Activated B cell treated with CpG ODN at 0.5 μM for 24 hours (primary cell): Measurements from ENCODE around the gene STK40. TPM values are rescaled to one million over a fixed set of nuclear protein-coding genes. Genes with fewer than 3 reads are reported as not detected.

Experiments used
- ATAC-seq: fragments of 200-7000 bp; cut with Tn5 transposase; one replicate; pipeline ENCODE4 v1.10.0; 2021; ENCODE audit warnings: low read depth, mild to moderate bottlenecking, moderate library complexity
- CTCF ChIA-PET: fragments of 350-600 bp; sonication (Branson Sonifier 250); formaldehyde crosslinking; loops from one replicate; lab custom pipeline; 2021; ENCODE audit warnings: antibody characterized with exemption; lab: Charles Lee
- POLR2A ChIA-PET: fragments of 350-600 bp; sonication (Branson Sonifier 250); formaldehyde crosslinking; loops from one replicate; lab custom pipeline; 2021; ENCODE audit warnings: antibody characterized with exemption; lab: Charles Lee
- DNase-seq: peaks from one replicate; pipeline ENCODE4 v3.0.0; 2022
- H3K27ac Mint-ChIP-seq: one replicate; pipeline ENCODE4 v1.8.0; 2020; ENCODE audit warnings: mixed read lengths
- H3K27me3 Mint-ChIP-seq: one replicate; pipeline ENCODE4 v1.8.0; 2021; ENCODE audit warnings: mixed read lengths
- H3K36me3 Mint-ChIP-seq: one replicate; pipeline ENCODE4 v1.8.0; 2021; ENCODE audit warnings: low read depth, mixed read lengths
- H3K4me1 Mint-ChIP-seq: one replicate; pipeline ENCODE4 v1.8.0; 2021; ENCODE audit warnings: mixed read lengths
- H3K4me3 Mint-ChIP-seq: one replicate; pipeline ENCODE4 v1.8.0; 2020; ENCODE audit warnings: mild to moderate bottlenecking, mixed read lengths
- H3K9me3 Mint-ChIP-seq: one replicate; pipeline ENCODE4 v1.8.0; 2020; ENCODE audit warnings: mixed read lengths
- intact Hi-C: fragments of 100-400 bp; cut with micrococcal nuclease; formaldehyde crosslinking; loops from one replicate; pipeline ENCODE4 v1.15.1; 2024
- total RNA-seq: library from RNA; stranded (reverse); gene quantifications from 2 replicates; pipeline ENCODE4 v1.2.3, GENCODE V29; 2022
- TF ChIP-seq, protein P1 (sequence below): fragments of 200-600 bp; IDR thresholded peaks from one replicate; pipeline ENCODE4 v1.8.0; 2022; ENCODE audit warnings: antibody characterized with exemption, mild to moderate bottlenecking

Gene STK40
- total RNA-seq, 1 donor from 2014 or later: 63.7 TPM

DNA sequence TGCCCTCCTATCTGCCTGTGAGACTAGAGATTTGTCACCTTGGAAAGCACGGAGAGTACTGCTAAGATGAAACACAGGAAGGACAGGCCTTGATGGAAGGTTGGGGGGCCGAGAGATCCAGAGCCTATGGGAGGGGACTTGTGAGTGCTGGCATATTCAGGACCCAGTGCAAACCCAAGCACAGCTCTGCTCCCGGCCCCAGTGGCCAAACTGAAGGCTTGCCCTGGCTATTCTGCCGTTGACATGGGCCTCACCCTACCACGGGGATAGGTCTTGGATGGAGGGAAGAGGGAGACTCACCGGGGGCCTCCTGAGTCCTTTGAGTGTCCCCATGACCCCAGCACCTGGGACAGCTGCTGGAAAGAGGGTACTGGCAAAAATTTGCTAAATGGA is 57.6 kb downstream of the STK40 start:
- DNase-seq (no peak), ATAC-seq (no peak)
- Mint-ChIP-seq H3K4me1 (peaks cover 12% of the 10 kb centered on the region), H3K4me3 (no peak overlapping the region), H3K27ac (no peak overlapping the region), H3K27me3 (peaks cover 27% of the 10 kb centered on the region), H3K36me3 (no peaks in the 10 kb centered on the region), H3K9me3 (no peaks in the 10 kb centered on the region)
- ChIA-PET POLR2A (no interaction called here), CTCF (no interaction called here)
- intact Hi-C loops: no loop called here
- TF ChIP-seq, protein P1, sequence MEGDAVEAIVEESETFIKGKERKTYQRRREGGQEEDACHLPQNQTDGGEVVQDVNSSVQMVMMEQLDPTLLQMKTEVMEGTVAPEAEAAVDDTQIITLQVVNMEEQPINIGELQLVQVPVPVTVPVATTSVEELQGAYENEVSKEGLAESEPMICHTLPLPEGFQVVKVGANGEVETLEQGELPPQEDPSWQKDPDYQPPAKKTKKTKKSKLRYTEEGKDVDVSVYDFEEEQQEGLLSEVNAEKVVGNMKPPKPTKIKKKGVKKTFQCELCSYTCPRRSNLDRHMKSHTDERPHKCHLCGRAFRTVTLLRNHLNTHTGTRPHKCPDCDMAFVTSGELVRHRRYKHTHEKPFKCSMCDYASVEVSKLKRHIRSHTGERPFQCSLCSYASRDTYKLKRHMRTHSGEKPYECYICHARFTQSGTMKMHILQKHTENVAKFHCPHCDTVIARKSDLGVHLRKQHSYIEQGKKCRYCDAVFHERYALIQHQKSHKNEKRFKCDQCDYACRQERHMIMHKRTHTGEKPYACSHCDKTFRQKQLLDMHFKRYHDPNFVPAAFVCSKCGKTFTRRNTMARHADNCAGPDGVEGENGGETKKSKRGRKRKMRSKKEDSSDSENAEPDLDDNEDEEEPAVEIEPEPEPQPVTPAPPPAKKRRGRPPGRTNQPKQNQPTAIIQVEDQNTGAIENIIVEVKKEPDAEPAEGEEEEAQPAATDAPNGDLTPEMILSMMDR: no peak

DNA sequence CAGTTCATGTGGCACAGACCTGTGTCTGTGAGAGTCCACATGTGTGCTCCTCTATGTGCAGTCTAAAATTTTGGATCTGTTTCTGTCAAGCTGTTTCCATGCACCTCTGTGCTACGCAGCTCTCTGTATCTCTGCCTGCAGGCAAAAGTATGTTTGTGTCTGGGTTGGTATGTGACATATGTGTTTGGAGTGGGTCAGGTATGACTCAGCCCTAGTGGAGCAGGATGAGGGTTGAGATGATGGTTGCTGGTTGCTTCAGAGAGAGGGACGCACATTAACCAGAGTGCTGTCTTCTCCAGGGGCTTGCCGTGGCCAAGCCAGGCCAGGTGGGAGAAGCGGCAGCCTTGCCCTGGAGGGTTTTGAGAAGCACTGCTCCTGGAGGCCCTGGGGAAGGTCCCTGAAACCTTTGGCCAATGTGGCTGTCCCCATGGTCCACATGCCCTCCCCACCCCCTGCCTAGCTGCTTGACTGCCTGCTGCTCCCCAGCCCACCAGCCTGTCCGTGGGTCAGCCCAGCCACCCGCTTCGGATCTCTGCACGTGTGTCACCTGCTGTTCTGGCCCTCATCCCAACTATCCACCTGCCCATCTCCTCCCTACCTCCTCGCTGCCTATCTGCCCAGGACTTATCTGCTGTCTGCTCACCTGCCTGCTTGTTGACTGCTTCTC is 58.2 kb downstream of the STK40 start:
- ChIA-PET POLR2A (no interaction called here), CTCF (no interaction called here)
- Mint-ChIP-seq H3K4me3 (no peak overlapping the region), H3K36me3 (no peaks in the 10 kb centered on the region), H3K4me1 (peaks cover 15% of the 10 kb centered on the region), H3K27me3 (peaks cover 27% of the 10 kb centered on the region), H3K27ac (no peak overlapping the region), H3K9me3 (no peaks in the 10 kb centered on the region)
- intact Hi-C loops: no loop called here
- ATAC-seq: no peak
- TF ChIP-seq, protein P1: no peak
- no peak for DNase-seq

GRCh38 chr1:36326499-36326898 is 59.2 kb downstream of the STK40 start:
- intact Hi-C loops: no loop called here
- no peak overlapping the region for H3K27ac Mint-ChIP-seq
- H3K27me3 Mint-ChIP-seq: peaks cover 24% of the 10 kb centered on the region
- no peaks in the 10 kb centered on the region for H3K36me3 Mint-ChIP-seq
- H3K9me3 Mint-ChIP-seq: no peaks in the 10 kb centered on the region
- ATAC-seq (no peak), DNase-seq (no peak)
- no peak overlapping the region for H3K4me3 Mint-ChIP-seq
- TF ChIP-seq, protein P1: no peak
- ChIA-PET POLR2A (no interaction called here), CTCF (no interaction called here)
- H3K4me1 Mint-ChIP-seq: peaks cover 21% of the 10 kb centered on the region

DNA sequence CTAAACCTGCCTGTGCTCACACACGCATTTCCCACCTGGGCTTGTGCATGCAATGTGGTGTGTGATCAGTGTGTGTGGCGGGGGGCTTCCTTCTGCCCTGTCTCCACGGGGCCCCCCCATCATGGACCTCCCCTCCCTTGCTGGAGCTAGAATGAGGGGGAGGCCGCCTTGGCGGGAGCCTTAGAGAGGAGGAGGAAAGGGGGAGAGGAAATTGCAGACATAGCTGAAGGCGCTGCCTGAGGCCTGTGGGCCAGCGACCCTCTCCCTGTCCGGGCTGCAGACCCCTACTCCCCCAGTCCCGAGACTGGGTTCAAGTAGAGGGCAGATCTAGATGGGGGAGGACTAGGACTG is 61.4 kb downstream of the STK40 start:
- Mint-ChIP-seq H3K27ac (no peak overlapping the region), H3K9me3 (no peaks in the 10 kb centered on the region), H3K36me3 (no peaks in the 10 kb centered on the region), H3K27me3 (peaks cover 18% of the 10 kb centered on the region), H3K4me1 (peaks cover 32% of the 10 kb centered on the region), H3K4me3 (peak overlapping the region; percentile 76)
- POLR2A ChIA-PET: interaction anchor here (0.7 to 1.6 kb wide), 4 partner anchors 18 to 1241 kb away, joined by 4 to 7 read pairs (median 5); no protein-coding TSS in a partner anchor
- CTCF ChIA-PET: interaction anchor here (0.7 kb wide), 1 partner anchor 24 kb away, joined by 3 read pairs; no protein-coding TSS in a partner anchor
- ATAC-seq: no peak
- TF ChIP-seq, protein P1: no peak
- intact Hi-C loops: no loop called here
- DNase-seq: no peak

- DNase-seq: no peak
- ChIA-PET CTCF (interaction anchor here (0.6 to 1.5 kb wide), 3 partner anchors 23 to 386 kb away, joined by 3 read pairs; no protein-coding TSS in a partner anchor), POLR2A (interaction anchor here (0.7 to 2.9 kb wide), 7 partner anchors 10 to 1240 kb away, joined by 4 to 10 read pairs (median 5); partner anchors contain the start of genes OSCP1 and SH3D21)
- H3K36me3 Mint-ChIP-seq: no peaks in the 10 kb centered on the region
- ATAC-seq: peak; percentile 26
- H3K9me3 Mint-ChIP-seq: no peaks in the 10 kb centered on the region
- intact Hi-C loops: no loop called here
- H3K27me3 Mint-ChIP-seq: peaks cover 18% of the 10 kb centered on the region
- H3K4me3 Mint-ChIP-seq: peak within 1 kb of the TSS; percentile 76
- peaks cover 32% of the 10 kb centered on the region for H3K4me1 Mint-ChIP-seq
- no peak within 1 kb of the TSS for H3K27ac Mint-ChIP-seq
- TF ChIP-seq, protein P1: no peak
Measured at GRCh38 chr1:36323636-36324352, 61.9 kb downstream of the STK40 start, which contains the start of gene EVA1B. EVA1B (minus strand) TSS chr1:36323645; CDS start chr1:36323037, 608 bp downstream.
